H1 (cell line): ENCODE data around the gene ASIC2. TPM values are rescaled to one million over a fixed set of nuclear protein-coding genes. Genes with fewer than 3 reads are reported as not detected.

Experiments
- CTCF ChIA-PET: fragments of 300-600 bp; sonication (Branson Sonifier 250); formaldehyde crosslinking; loops from one replicate; lab custom pipeline; 2021; ENCODE audit not compliant: partially characterized antibody; lab: Charles Lee
- POLR2A ChIA-PET: fragments of 300-600 bp; sonication (Branson Sonifier 250); formaldehyde crosslinking; loops from one replicate; lab custom pipeline; 2021; ENCODE audit warnings: inconsistent platforms; ENCODE audit not compliant: partially characterized antibody; lab: Charles Lee
- DNase-seq, 2 experiments: peaks; one replicate each; pipeline versions ENCODE4 v3.0.0 to v3.0.0-alpha.2; 2010 to 2022; ENCODE audit warnings: low spot score in 2 of 2, low read depth in 1 of 2, mixed read lengths in 1 of 2
- FAIRE-seq: peaks from 2 replicates; lab custom pipeline; 2011; peaks lifted over from hg19 to GRCh38; lab: Jason Lieb, UNC
- H2AFZ ChIP-seq: 2 replicates; pipeline ENCODE4 v1.8.1; 2012; ENCODE audit warnings: low read length, inconsistent platforms
- H2AK5ac ChIP-seq: 2 replicates; pipeline ENCODE4 v1.6.1; 2013; ENCODE audit warnings: low read depth, low read length
- H2BK120ac ChIP-seq: replicated peaks from 2 replicates; pipeline ENCODE3; 2013; ENCODE audit warnings: low read depth, low read length, inconsistent platforms
- H2BK12ac ChIP-seq: 2 replicates; pipeline ENCODE4 v1.6.1; 2013; ENCODE audit warnings: low read depth, low read length
- H2BK15ac ChIP-seq: 2 replicates; pipeline ENCODE4 v1.6.1; 2013; ENCODE audit warnings: low read length
- H2BK20ac ChIP-seq: 2 replicates; pipeline ENCODE4 v1.6.1; 2013; ENCODE audit warnings: low read length
- H2BK5ac ChIP-seq: 2 replicates; pipeline ENCODE4 v1.6.1; 2013; ENCODE audit warnings: low read depth, low read length
- H3K14ac ChIP-seq: 2 replicates; pipeline ENCODE4 v1.6.1; 2013; ENCODE audit warnings: inconsistent platforms; ENCODE audit not compliant: insufficient read length
- H3K18ac ChIP-seq: 2 replicates; pipeline ENCODE4 v1.6.1; 2013; ENCODE audit warnings: low read length; ENCODE audit errors: extremely low read depth
- H3K23ac ChIP-seq: 2 replicates; pipeline ENCODE4 v1.6.1; 2013; ENCODE audit warnings: inconsistent platforms; ENCODE audit not compliant: insufficient read length
- H3K23me2 ChIP-seq: 2 replicates; pipeline ENCODE4 v1.6.1; 2013; ENCODE audit warnings: low read depth, low read length
- H3K27ac ChIP-seq: 2 replicates; pipeline ENCODE4 v1.6.1; 2011; ENCODE audit warnings: low read depth, low read length, inconsistent platforms
- H3K27me3 ChIP-seq, 4 experiments: replicated peaks in 1 of 4; 1 replicate in 1 of 4; 2 replicates in 3 of 4; pipeline versions ENCODE4 v1.6.1 to v1.8.1; 2011 to 2013; ENCODE audit warnings: low read length in 3 of 4, mild to moderate bottlenecking in 3 of 4, inconsistent platforms in 2 of 4, mixed read lengths in 2 of 4, moderate library complexity in 1 of 4; ENCODE audit not compliant: control insufficient read depth in 3 of 4, insufficient read depth in 3 of 4; ENCODE audit errors: extremely low read depth in 1 of 4
- H3K36me3 ChIP-seq, 4 experiments: 2 replicates each; pipeline versions ENCODE4 v1.6.1 to v1.8.1; 2011 to 2013; ENCODE audit warnings: mild to moderate bottlenecking in 4 of 4, low read length in 3 of 4, moderate library complexity in 2 of 4, control low read depth in 1 of 4, inconsistent platforms in 1 of 4; ENCODE audit not compliant: insufficient read depth in 4 of 4, control insufficient read depth in 2 of 4
- H3K4ac ChIP-seq: replicated peaks from 2 replicates; pipeline ENCODE3; 2013; ENCODE audit warnings: low read length, low read depth, mixed read lengths, inconsistent platforms; ENCODE audit not compliant: insufficient read length
- H3K4me1 ChIP-seq, 4 experiments: replicated peaks in 1 of 4; 1 replicate in 1 of 4; 2 replicates in 3 of 4; pipeline versions ENCODE4 v1.6.1 to v1.8.1; 2011 to 2013; ENCODE audit warnings: low read length in 3 of 4, inconsistent platforms in 2 of 4, mixed read lengths in 1 of 4; ENCODE audit not compliant: insufficient read depth in 4 of 4, control insufficient read depth in 3 of 4
- H3K4me2 ChIP-seq, 2 experiments: 2 replicates each; pipeline versions ENCODE4 v1.6.1 to v1.8.1; 2011 to 2013; ENCODE audit warnings: low read depth in 2 of 2, low read length in 2 of 2, control low read depth in 1 of 2, inconsistent platforms in 1 of 2, mild to moderate bottlenecking in 1 of 2; ENCODE audit not compliant: insufficient read depth in 1 of 2
- H3K4me3 ChIP-seq, 4 experiments: fragments of 200-600, 300-600 bp in 1 of 4; sonication (generic), shearing (Covaris generic), sonication (Bioruptor Twin) in 1 of 4; 2 replicates each; pipeline versions ENCODE4 v1.5.1 to v1.8.1; 2011 to 2016; ENCODE audit warnings: low read length in 4 of 4, low read depth in 3 of 4, control low read depth in 2 of 4, inconsistent platforms in 2 of 4, mild to moderate bottlenecking in 2 of 4, mixed read lengths in 1 of 4, moderate library complexity in 1 of 4; ENCODE audit not compliant: insufficient read depth in 2 of 4; ENCODE audit errors: extremely low read depth in 1 of 4
- H3K56ac ChIP-seq: replicated peaks from 2 replicates; pipeline ENCODE3; 2013; ENCODE audit warnings: low read depth, mild to moderate bottlenecking, mixed read lengths, low read length, inconsistent platforms; ENCODE audit not compliant: insufficient read length
- H3K79me1 ChIP-seq: 2 replicates; pipeline ENCODE4 v1.6.1; 2013; ENCODE audit warnings: low read depth, low read length, control low read depth
- H3K79me2 ChIP-seq, 2 experiments: 2 replicates each; pipeline versions ENCODE4 v1.6.1 to v1.8.1; 2012 to 2013; ENCODE audit warnings: low read length in 2 of 2, mild to moderate bottlenecking in 2 of 2, inconsistent platforms in 1 of 2; ENCODE audit not compliant: insufficient read depth in 2 of 2, control insufficient read depth in 1 of 2
- H3K9ac ChIP-seq, 4 experiments: replicated peaks in 1 of 4; 1 replicate in 1 of 4; 2 replicates in 3 of 4; pipeline versions ENCODE4 v1.6.1 to v1.8.1; 2011 to 2013; ENCODE audit warnings: low read depth in 3 of 4, low read length in 3 of 4, control low read depth in 2 of 4, mild to moderate bottlenecking in 2 of 4, moderate library complexity in 2 of 4, inconsistent platforms in 1 of 4; ENCODE audit errors: extremely low read depth in 1 of 4
- H3K9me3 ChIP-seq, 2 experiments: 2 replicates each; pipeline versions ENCODE4 v1.6.1 to v1.8.1; 2012 to 2013; ENCODE audit warnings: mild to moderate bottlenecking in 2 of 2, moderate library complexity in 2 of 2, control low read depth in 1 of 2, inconsistent platforms in 1 of 2, low read depth in 1 of 2, low read length in 1 of 2, mixed read lengths in 1 of 2; ENCODE audit not compliant: insufficient read depth in 2 of 2
- H4K20me1 ChIP-seq, 2 experiments: replicated peaks in 1 of 2; 2 replicates each; pipeline versions ENCODE3 to v1.8.1; 2011 to 2013; ENCODE audit warnings: inconsistent platforms in 2 of 2, low read length in 2 of 2, mild to moderate bottlenecking in 1 of 2; ENCODE audit not compliant: insufficient read depth in 2 of 2, control insufficient read depth in 1 of 2
- H4K5ac ChIP-seq: 2 replicates; pipeline ENCODE4 v1.6.1; 2013; ENCODE audit warnings: low read length, low read depth, mixed read lengths, inconsistent platforms; ENCODE audit not compliant: insufficient read length
- H4K8ac ChIP-seq: 2 replicates; pipeline ENCODE4 v1.8.0; 2013; ENCODE audit warnings: mild to moderate bottlenecking, moderate library complexity, low read length, inconsistent platforms; ENCODE audit not compliant: insufficient read depth; ENCODE audit errors: extremely low read depth
- H4K91ac ChIP-seq: replicated peaks from 2 replicates; pipeline ENCODE3; 2013; ENCODE audit warnings: low read length, mixed read lengths, inconsistent platforms; ENCODE audit not compliant: insufficient read length
- BACH1 ChIP-seq: IDR thresholded peaks from 2 replicates; pipeline ENCODE4 v1.6.1; 2012; ENCODE audit warnings: low read length, improper control_type of control experiment
- CBX8 ChIP-seq: fragments of 300-800, 300-1000 bp; sonication (generic); IDR thresholded peaks from 2 replicates; pipeline ENCODE4 v1.7.1; 2016; ENCODE audit warnings: low read depth, low read length, borderline replicate concordance
- CREB1 ChIP-seq: IDR thresholded peaks from 2 replicates; pipeline ENCODE4 v1.6.1; 2012; ENCODE audit warnings: inconsistent platforms
- EP300 ChIP-seq, 2 experiments: IDR thresholded peaks; 1 replicate in 1 of 2; 2 replicates in 1 of 2; pipeline ENCODE4 v1.6.1; 2011 to 2012; ENCODE audit warnings: low read depth in 2 of 2, low read length in 2 of 2, mild to moderate bottlenecking in 2 of 2, borderline replicate concordance in 1 of 2, inconsistent platforms in 1 of 2, moderate library complexity in 1 of 2
- KDM5A ChIP-seq: fragments of 200-600 bp; IDR thresholded peaks from 2 replicates; pipeline ENCODE4 v1.7.1; 2012; ENCODE audit warnings: mild to moderate bottlenecking, low read length, inconsistent platforms, mixed read lengths
- MAX ChIP-seq: IDR thresholded peaks from 2 replicates; pipeline ENCODE4 v1.6.1; 2012; ENCODE audit warnings: inconsistent platforms
- PHF8 ChIP-seq: fragments of 200-600 bp; sonication (generic); conservative IDR thresholded peaks from 2 replicates; pipeline ENCODE4 v1.7.1; 2012; ENCODE audit warnings: low read depth, mild to moderate bottlenecking, inconsistent platforms, low read length, moderate library complexity
- RFX5 ChIP-seq: IDR thresholded peaks from 2 replicates; pipeline ENCODE4 v1.6.1; 2011; ENCODE audit warnings: low read depth, low read length, improper control_type of control experiment, borderline replicate concordance
- SIX5 ChIP-seq: IDR thresholded peaks from 2 replicates; pipeline ENCODE4 v1.6.1; 2011; ENCODE audit warnings: mild to moderate bottlenecking, low read depth, low read length
- SUZ12 ChIP-seq: fragments of 200-600 bp; sonication (generic); IDR thresholded peaks from 2 replicates; pipeline ENCODE4 v1.6.1; 2012; ENCODE audit warnings: mild to moderate bottlenecking, inconsistent platforms, low read length, moderate library complexity, mixed read lengths
- USF2 ChIP-seq: IDR thresholded peaks from 2 replicates; pipeline ENCODE4 v1.6.1; 2011; ENCODE audit warnings: low read length, improper control_type of control experiment
- ZNF274 ChIP-seq: IDR thresholded peaks from 2 replicates; pipeline ENCODE4 v1.7.0; 2012; ENCODE audit warnings: low read length, borderline replicate concordance; ENCODE audit errors: extremely low read depth
- WGBS, 2 experiments: shearing (Covaris generic) in 1 of 2; methylation state at CpG; one replicate each; pipeline versions ENCODE4 v1.1.6 to v1.1.7; 2013 to 2015; ENCODE audit warnings: low lambda C conversion rate in 2 of 2, mixed read lengths in 2 of 2, inconsistent platforms in 1 of 2, low coverage in 1 of 2, missing lambda C conversion rate in 1 of 2; ENCODE audit not compliant: insufficient replicate concordance in 2 of 2, insufficient coverage in 1 of 2, insufficient read length in 1 of 2; ENCODE audit errors: extremely low coverage in 1 of 2, missing lambda C conversion rate in 1 of 2; 5-methylcytosine and 5-hydroxymethylcytosine counted together
- polyA plus RNA-seq, 7 experiments: library from polyadenylated mRNA; depleted of rRNA in 3 of 7; stranded (reverse) in 5 of 7; unstranded in 2 of 7; fragments of >200 nt in 5 of 7; fragments of 200-250 nt in 2 of 7; gene quantifications; 1 replicate in 5 of 7; 2 replicates in 1 of 7; 4 replicates in 1 of 7; pipeline versions ENCODE4 v1.2.1 to v1.2.3, GENCODE V29; 2011 to 2013; ENCODE audit warnings: missing spikeins in 2 of 7, mixed read lengths in 2 of 7
- total RNA-seq: library from RNA; stranded (reverse); fragmentation: NEBNext Ultra II Directional; extraction: Animal tissue kit (Norgen Biotek cat#: 25700); gene quantifications from 2 replicates; pipeline ENCODE4 v1.2.1, GENCODE V29; 2021

Gene ASIC2
- total and polyA plus RNA-seq, 2 of the 8 experiments (the other 6 are each of a cell fraction or from before 2014, with no cell fraction given), result 0.86 to 1.2 TPM

- Histone ChIP-seq H2BK120ac (no peak overlapping the region), H3K23ac (no peak overlapping the region), H3K23me2 (no peaks in the 10 kb centered on the region; the same call in 1 of the 2 replicates), H3K27ac (no peak overlapping the region), H2BK20ac (no peak overlapping the region), H4K20me1 (no peaks in the 10 kb centered on the region), H2AK5ac (no peak overlapping the region), H3K9me3 (no peaks in the 10 kb centered on the region), H2AFZ (no peak overlapping the region), H3K4me2 (no peak overlapping the region), H2BK15ac (no peak overlapping the region), H3K9ac (no peak overlapping the region), H3K4me1 (no peaks in the 10 kb centered on the region), H4K5ac (no peak overlapping the region), H3K36me3 (no peaks in the 10 kb centered on the region), H3K79me1 (no peaks in the 10 kb centered on the region), H3K14ac (no peak overlapping the region), H3K4ac (no peak overlapping the region), H3K4me3 (no peak overlapping the region), H3K27me3 (no peaks in the 10 kb centered on the region), H3K18ac (no peak overlapping the region), H4K8ac (no peak overlapping the region), H3K79me2 (no peaks in the 10 kb centered on the region), H4K91ac (no peak overlapping the region), H2BK12ac (no peak overlapping the region), H2BK5ac (no peak overlapping the region), H3K56ac (no peak overlapping the region)
- 87% methylated on average over 4 of the region's 4 CpGs; no CpG with 5 or more reads in 1 of the 2 experiments for WGBS, 2 experiments
- DNase-seq, result no peak
- ChIA-PET POLR2A (no interaction called here), CTCF (no interaction called here)
- no peak for FAIRE-seq
- TF ChIP-seq ZNF274, result no peak
- no peak for TF ChIP-seq SUZ12
- no peak for TF ChIP-seq EP300 (IDR thresholded peaks at IDR 0.05; ENCODE audit: borderline replicate concordance in 1 of 2, low read depth in 2 of 2, low read length in 2 of 2)
- no peak for TF ChIP-seq CREB1
- TF ChIP-seq RFX5, result no peak
- no peak for TF ChIP-seq PHF8
- no peak for TF ChIP-seq USF2
- no peak for TF ChIP-seq CBX8
- TF ChIP-seq BACH1, result no peak
- TF ChIP-seq MAX, result no peak
- TF ChIP-seq KDM5A, result no peak
- TF ChIP-seq SIX5, result no peak
Observed at GRCh38 chr17:33112763-33113162, 180.3 kb downstream of the ASIC2 start.
